ENCODE results near the gene CCNE1.

GRCh38 chr19:29798774-29799497 lies 12.9 kb upstream of the CCNE1 start:
- TF ChIP-seq SIN3A (IDR thresholded peaks at IDR 0.05; ENCODE audit: borderline replicate concordance, insufficient read depth, low read length), result no peak
- TF ChIP-seq, protein P1, sequence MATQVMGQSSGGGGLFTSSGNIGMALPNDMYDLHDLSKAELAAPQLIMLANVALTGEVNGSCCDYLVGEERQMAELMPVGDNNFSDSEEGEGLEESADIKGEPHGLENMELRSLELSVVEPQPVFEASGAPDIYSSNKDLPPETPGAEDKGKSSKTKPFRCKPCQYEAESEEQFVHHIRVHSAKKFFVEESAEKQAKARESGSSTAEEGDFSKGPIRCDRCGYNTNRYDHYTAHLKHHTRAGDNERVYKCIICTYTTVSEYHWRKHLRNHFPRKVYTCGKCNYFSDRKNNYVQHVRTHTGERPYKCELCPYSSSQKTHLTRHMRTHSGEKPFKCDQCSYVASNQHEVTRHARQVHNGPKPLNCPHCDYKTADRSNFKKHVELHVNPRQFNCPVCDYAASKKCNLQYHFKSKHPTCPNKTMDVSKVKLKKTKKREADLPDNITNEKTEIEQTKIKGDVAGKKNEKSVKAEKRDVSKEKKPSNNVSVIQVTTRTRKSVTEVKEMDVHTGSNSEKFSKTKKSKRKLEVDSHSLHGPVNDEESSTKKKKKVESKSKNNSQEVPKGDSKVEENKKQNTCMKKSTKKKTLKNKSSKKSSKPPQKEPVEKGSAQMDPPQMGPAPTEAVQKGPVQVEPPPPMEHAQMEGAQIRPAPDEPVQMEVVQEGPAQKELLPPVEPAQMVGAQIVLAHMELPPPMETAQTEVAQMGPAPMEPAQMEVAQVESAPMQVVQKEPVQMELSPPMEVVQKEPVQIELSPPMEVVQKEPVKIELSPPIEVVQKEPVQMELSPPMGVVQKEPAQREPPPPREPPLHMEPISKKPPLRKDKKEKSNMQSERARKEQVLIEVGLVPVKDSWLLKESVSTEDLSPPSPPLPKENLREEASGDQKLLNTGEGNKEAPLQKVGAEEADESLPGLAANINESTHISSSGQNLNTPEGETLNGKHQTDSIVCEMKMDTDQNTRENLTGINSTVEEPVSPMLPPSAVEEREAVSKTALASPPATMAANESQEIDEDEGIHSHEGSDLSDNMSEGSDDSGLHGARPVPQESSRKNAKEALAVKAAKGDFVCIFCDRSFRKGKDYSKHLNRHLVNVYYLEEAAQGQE (IDR thresholded peaks at IDR 0.05; ENCODE audit: insufficient read depth in 1 of 2, low read depth in 2 of 2, low read length in 2 of 2), result no peak
- no peak for TF ChIP-seq POLR2AphosphoS5 (IDR thresholded peaks at IDR 0.05; ENCODE audit: low read depth, low read length)
- TF ChIP-seq TAF1 (IDR thresholded peaks at IDR 0.05; ENCODE audit: borderline replicate concordance, insufficient read depth, low read length), result no peak

Measured in PFSK-1 (cell line).